Stimulated activated memory B cell treated with anti-CD40 and anti-IgM and Interleukin-4, amounts not matched to agents 10 μg/mL and 1 μg/mL and 100 μg/mL, for 72 hours (primary cell): ENCODE measurements around the gene EEF1E1.

ENCODE experiments used
- ATAC-seq: fragments of 150-1000 bp; cut with Tn5 transposase; 2 replicates; pipeline ENCODE4 v1.10.0; 2021
- H3K27ac Mint-ChIP-seq: one replicate; pipeline ENCODE4 v1.8.0; 2022; ENCODE audit warnings: mild to moderate bottlenecking, mixed read lengths
- H3K27me3 Mint-ChIP-seq: one replicate; pipeline ENCODE4 v1.8.0; 2022; ENCODE audit warnings: mixed read lengths
- H3K36me3 Mint-ChIP-seq: one replicate; pipeline ENCODE4 v1.8.0; 2022; ENCODE audit warnings: mixed read lengths
- H3K4me1 Mint-ChIP-seq: one replicate; pipeline ENCODE4 v1.8.0; 2022; ENCODE audit warnings: mixed read lengths
- H3K4me3 Mint-ChIP-seq: one replicate; pipeline ENCODE4 v1.8.0; 2022; ENCODE audit warnings: mild to moderate bottlenecking, moderate library complexity, mixed read lengths
- H3K9me3 Mint-ChIP-seq: one replicate; pipeline ENCODE4 v1.8.0; 2022; ENCODE audit warnings: mixed read lengths

EEF1E1 gene

GRCh38 chr6:8108031-8108660 lies 5.8 kb upstream of the EEF1E1 start:
- H3K36me3 Mint-ChIP-seq: no peaks in the 10 kb centered on the region
- H3K4me1 Mint-ChIP-seq: peaks cover 6% of the 10 kb centered on the region
- peaks cover 49% of the 10 kb centered on the region for H3K27me3 Mint-ChIP-seq
- H3K4me3 Mint-ChIP-seq: no peak overlapping the region
- H3K9me3 Mint-ChIP-seq: peaks cover 5% of the 10 kb centered on the region
- ATAC-seq: no peak
- H3K27ac Mint-ChIP-seq: no peak overlapping the region

GRCh38 chr6:8105791-8106190 lies 3.4 kb upstream of the EEF1E1 start:
- Mint-ChIP-seq H3K36me3 (no peaks in the 10 kb centered on the region), H3K27ac (no peak overlapping the region), H3K4me3 (no peak overlapping the region), H3K9me3 (peaks cover 5% of the 10 kb centered on the region), H3K4me1 (peaks cover 22% of the 10 kb centered on the region), H3K27me3 (peaks cover 49% of the 10 kb centered on the region)
- ATAC-seq: no peak

- Mint-ChIP-seq H3K4me1 (peaks cover 28% of the 10 kb centered on the region), H3K36me3 (no peaks in the 10 kb centered on the region), H3K27me3 (peaks cover 31% of the 10 kb centered on the region), H3K27ac (no peak overlapping the region), H3K9me3 (peaks cover 5% of the 10 kb centered on the region), H3K4me3 (no peak overlapping the region)
- no peak for ATAC-seq
Measured at GRCh38 chr6:8103726-8104125, 1.4 kb upstream of the EEF1E1 start.

GRCh38 chr6:8100159-8100854 lies 2.0 kb downstream of the EEF1E1 start:
- H3K27ac Mint-ChIP-seq: no peak overlapping the region
- peaks cover 28% of the 10 kb centered on the region for H3K4me1 Mint-ChIP-seq
- H3K4me3 Mint-ChIP-seq: no peak overlapping the region
- peaks cover 16% of the 10 kb centered on the region for H3K36me3 Mint-ChIP-seq
- no peak for ATAC-seq
- H3K27me3 Mint-ChIP-seq: no peaks in the 10 kb centered on the region
- H3K9me3 Mint-ChIP-seq: no peaks in the 10 kb centered on the region

- H3K36me3 Mint-ChIP-seq: peaks cover 80% of the 10 kb centered on the region
- no peak for ATAC-seq
Measured at GRCh38 chr6:8090650-8091049, 11.7 kb downstream of the EEF1E1 start.

GRCh38 chr6:8088886-8089285 lies 13.5 kb downstream of the EEF1E1 start:
- H3K36me3 Mint-ChIP-seq: peaks cover 79% of the 10 kb centered on the region
- H3K27ac Mint-ChIP-seq: no peak overlapping the region
- no peak for ATAC-seq
- peaks cover 13% of the 10 kb centered on the region for H3K9me3 Mint-ChIP-seq
- no peaks in the 10 kb centered on the region for H3K27me3 Mint-ChIP-seq
- H3K4me3 Mint-ChIP-seq: no peak overlapping the region
- H3K4me1 Mint-ChIP-seq: no peaks in the 10 kb centered on the region

More at GRCh38 chr6:8090650-8091049, 11.7 kb downstream of the EEF1E1 start:
- Mint-ChIP-seq H3K27me3 (no peaks in the 10 kb centered on the region), H3K4me1 (no peaks in the 10 kb centered on the region), H3K4me3 (no peak overlapping the region), H3K27ac (no peak overlapping the region), H3K9me3 (peaks cover 13% of the 10 kb centered on the region)

- no peak overlapping the region for H3K4me3 Mint-ChIP-seq
- H3K4me1 Mint-ChIP-seq: no peaks in the 10 kb centered on the region
- no peak for ATAC-seq
- H3K27ac Mint-ChIP-seq: no peak overlapping the region
- peaks cover 13% of the 10 kb centered on the region for H3K9me3 Mint-ChIP-seq
- H3K27me3 Mint-ChIP-seq: no peaks in the 10 kb centered on the region
- H3K36me3 Mint-ChIP-seq: peaks cover 78% of the 10 kb centered on the region
Measured at GRCh38 chr6:8087870-8088754, 14.2 kb downstream of the EEF1E1 start.

GRCh38 chr6:8086755-8087306 lies 15.5 kb downstream of the EEF1E1 start:
- no peaks in the 10 kb centered on the region for H3K27me3 Mint-ChIP-seq
- no peak overlapping the region for H3K27ac Mint-ChIP-seq
- peaks cover 76% of the 10 kb centered on the region for H3K36me3 Mint-ChIP-seq
- no peak for ATAC-seq
- peaks cover 13% of the 10 kb centered on the region for H3K9me3 Mint-ChIP-seq
- no peaks in the 10 kb centered on the region for H3K4me1 Mint-ChIP-seq
- H3K4me3 Mint-ChIP-seq: no peak overlapping the region

- Mint-ChIP-seq H3K4me1 (peaks cover 7% of the 10 kb centered on the region), H3K9me3 (peaks cover 10% of the 10 kb centered on the region), H3K36me3 (peaks cover 69% of the 10 kb centered on the region), H3K4me3 (no peak overlapping the region), H3K27ac (no peak overlapping the region), H3K27me3 (no peaks in the 10 kb centered on the region)
- ATAC-seq: no peak
Measured at GRCh38 chr6:8085053-8085511, 17.3 kb downstream of the EEF1E1 start.

- Mint-ChIP-seq H3K4me3 (no peak overlapping the region), H3K27me3 (no peaks in the 10 kb centered on the region), H3K4me1 (peaks cover 9% of the 10 kb centered on the region), H3K9me3 (peaks cover 10% of the 10 kb centered on the region), H3K36me3 (peaks cover 70% of the 10 kb centered on the region), H3K27ac (no peak overlapping the region)
- no peak for ATAC-seq
Measured at GRCh38 chr6:8084586-8084985, 17.8 kb downstream of the EEF1E1 start.

GRCh38 chr6:8082954-8083858 lies 19.1 kb downstream of the EEF1E1 start:
- Mint-ChIP-seq H3K27ac (no peak overlapping the region), H3K36me3 (peaks cover 60% of the 10 kb centered on the region), H3K4me1 (peaks cover 9% of the 10 kb centered on the region), H3K4me3 (no peak overlapping the region), H3K9me3 (peaks cover 2% of the 10 kb centered on the region), H3K27me3 (no peaks in the 10 kb centered on the region)
- no peak for ATAC-seq

GRCh38 chr6:8082572-8082953 lies 19.8 kb downstream of the EEF1E1 start:
- Mint-ChIP-seq H3K27me3 (no peaks in the 10 kb centered on the region), H3K9me3 (no peaks in the 10 kb centered on the region), H3K36me3 (peaks cover 60% of the 10 kb centered on the region), H3K4me1 (peaks cover 9% of the 10 kb centered on the region), H3K27ac (no peak overlapping the region), H3K4me3 (no peak overlapping the region)
- no peak for ATAC-seq

- Mint-ChIP-seq H3K27me3 (no peaks in the 10 kb centered on the region), H3K4me3 (no peak overlapping the region), H3K36me3 (peaks cover 54% of the 10 kb centered on the region), H3K4me1 (peaks cover 9% of the 10 kb centered on the region), H3K27ac (no peak overlapping the region), H3K9me3 (no peaks in the 10 kb centered on the region)
- no peak for ATAC-seq
Measured at GRCh38 chr6:8080362-8081151, 21.8 kb downstream of the EEF1E1 start.

GRCh38 chr6:8079126-8079525 lies 23.2 kb downstream of the EEF1E1 start:
- ATAC-seq: no peak
- peaks cover 9% of the 10 kb centered on the region for H3K4me1 Mint-ChIP-seq

More at GRCh38 chr6:8079126-8079525, 23.2 kb downstream of the EEF1E1 start:
- no peak overlapping the region for H3K27ac Mint-ChIP-seq
- no peaks in the 10 kb centered on the region for H3K27me3 Mint-ChIP-seq
- no peak overlapping the region for H3K4me3 Mint-ChIP-seq
- H3K36me3 Mint-ChIP-seq: peaks cover 52% of the 10 kb centered on the region
- no peaks in the 10 kb centered on the region for H3K9me3 Mint-ChIP-seq
